Lung microvascular endothelial cell (primary cell): ENCODE data around the gene PAM. TPM values are rescaled to one million over a fixed set of nuclear protein-coding genes. Genes with fewer than 3 reads are reported as not detected.
"Not testable (repeated sequence)": the region's sequence is repeated elsewhere in the genome, so short reads cannot be mapped to it uniquely, and the experiment has no call there.

ENCODE experiments used
- DNase-seq, 2 donors: peaks; one replicate each; pipeline versions ENCODE4 v3.0.0 to v3.0.0-alpha.2; 2010; ENCODE audit warnings: low read depth in 2 of 2
- total RNA-seq: library from RNA; depleted of rRNA; stranded (reverse); fragments of >200 nt; gene quantifications from 2 replicates; pipeline ENCODE4 v1.2.1, GENCODE V29; 2014

Gene PAM
- total RNA-seq, 1 donor from 2014 or later: 247 TPM

GRCh38 chr5:102751903-102752376 is 3.2 kb upstream of the PAM start:
- DNase-seq: not testable (repeated sequence)

- no peak for DNase-seq
These were observed 977 bp upstream of the PAM start for GRCh38 chr5:102753889-102754766.

- peak; percentile 79 to 80 for DNase-seq
These were observed 724 bp downstream of the PAM start for GRCh38 chr5:102755686-102756371.

GRCh38 chr5:102758576-102758975 is 3.5 kb downstream of the PAM start:
- DNase-seq: no peak

- no peak for DNase-seq
These were observed 4.2 kb downstream of the PAM start for GRCh38 chr5:102759289-102759688.

GRCh38 chr5:102759700-102760099 is 4.6 kb downstream of the PAM start:
- no peak for DNase-seq

GRCh38 chr5:102760815-102761214 is 5.7 kb downstream of the PAM start:
- peak in 1 of 2 donors; percentile 26 for DNase-seq

- peak; percentile 7 to 24 for DNase-seq
These were observed 7.0 kb downstream of the PAM start for GRCh38 chr5:102762095-102762534.

GRCh38 chr5:102762562-102763227 is 7.6 kb downstream of the PAM start:
- no peak for DNase-seq

- no peak for DNase-seq
These were observed 8.6 kb downstream of the PAM start for GRCh38 chr5:102763734-102764133.

- DNase-seq: no peak
These were observed 9.4 kb downstream of the PAM start for GRCh38 chr5:102764381-102765004.

- DNase-seq: no peak
These were observed 10.2 kb downstream of the PAM start for GRCh38 chr5:102765350-102765749.

GRCh38 chr5:102766295-102767090 is 11.4 kb downstream of the PAM start:
- DNase-seq: no peak

GRCh38 chr5:102767862-102768261 is 12.8 kb downstream of the PAM start:
- DNase-seq: no peak

- DNase-seq: no peak
These were observed 15.7 kb downstream of the PAM start for GRCh38 chr5:102770803-102771202.

GRCh38 chr5:102771435-102771834 is 16.3 kb downstream of the PAM start:
- peak in 1 of 2 donors; percentile 79 for DNase-seq

- no peak for DNase-seq
These were observed 17.2 kb downstream of the PAM start for GRCh38 chr5:102772273-102772672.

- no peak for DNase-seq
These were observed 18.0 kb downstream of the PAM start for GRCh38 chr5:102773133-102773532.

GRCh38 chr5:102775756-102776155 is 20.7 kb downstream of the PAM start:
- DNase-seq: not testable (repeated sequence)

- no peak for DNase-seq
These were observed 22.0 kb downstream of the PAM start for GRCh38 chr5:102777099-102777498.

- DNase-seq: peak; percentile 46 to 57
These were observed 23.4 kb downstream of the PAM start for GRCh38 chr5:102778478-102778877.
